Gastrocnemius medialis (tissue), 4 donors: ENCODE results near the gene PHF8.

Source experiments
- CTCF ChIP-seq, 5 experiments: fragments of 450-650 bp in 3 of 5; fragments of 200-600 bp in 2 of 5; sonication (generic) in 2 of 5; IDR thresholded peaks in 4 of 5; conservative IDR thresholded peaks in 1 of 5; 1 replicate in 4 of 5; 2 replicates in 1 of 5; pipeline ENCODE4 v1.5.1; 2016 to 2019; ENCODE audit warnings: antibody characterized with exemption in 5 of 5, mild to moderate bottlenecking in 3 of 5, moderate library complexity in 3 of 5
- POLR2A ChIP-seq, 2 donors: fragments of 450-650 bp; IDR thresholded peaks; one replicate each; pipeline ENCODE4 v1.6.1; 2017; ENCODE audit warnings: antibody characterized with exemption in 2 of 2, mild to moderate bottlenecking in 2 of 2, moderate library complexity in 2 of 2

GRCh38 chrX:54087661-54088060 lies 43.4 kb upstream of the PHF8 start:
- TF ChIP-seq CTCF (IDR thresholded peaks at IDR 0.05 in 4 of 5, conservative IDR thresholded peaks at IDR 0.05 in 1 of 5) (no peak), POLR2A (IDR thresholded peaks at IDR 0.05) (no peak)
